Panc1 (cell line): ENCODE results near the gene LRRC8B. TPM values are rescaled to one million over a fixed set of nuclear protein-coding genes. Genes with fewer than 3 reads are reported as not detected.

Source experiments
- ATAC-seq: fragments of 200-7000 bp; cut with Tn5 transposase; 2 replicates; pipeline ENCODE4 v1.9.1; 2020; ENCODE audit warnings: mild to moderate bottlenecking, moderate library complexity
- BruUV-seq: library from RNA; stranded (reverse); fragments of 400-500 nt; replicated peaks from 2 replicates; lab custom pipeline; 2021; lab: Mats Ljungman, UMichigan
- CTCF ChIA-PET: fragments of 300-600 bp; sonication (Branson Sonifier 250); formaldehyde crosslinking; loops from one replicate; lab custom pipeline; 2022; ENCODE audit warnings: antibody characterized with exemption; lab: Charles Lee
- POLR2A ChIA-PET: fragments of 300-600 bp; sonication (Branson Sonifier 250); formaldehyde crosslinking; loops from one replicate; lab custom pipeline; 2022; ENCODE audit warnings: antibody characterized with exemption; lab: Charles Lee
- DNase-seq: peaks from one replicate; pipeline ENCODE4 v3.0.0-alpha.2; 2010; ENCODE audit warnings: low read depth, low spot score
- H3K27ac ChIP-seq: 2 replicates; pipeline ENCODE4 v1.5.1; 2011; ENCODE audit warnings: mild to moderate bottlenecking, low read length, inconsistent platforms
- H3K27me3 ChIP-seq: fragments of 200-500 bp; sonication (Bioruptor generic); 2 replicates; pipeline ENCODE4 v1.6.0; 2014; ENCODE audit warnings: low read length, inconsistent platforms; ENCODE audit not compliant: control insufficient read depth, insufficient read depth
- H3K36me3 ChIP-seq: fragments of 200-500 bp; sonication (Bioruptor generic); 2 replicates; pipeline ENCODE4 v1.5.1; 2014; ENCODE audit warnings: inconsistent platforms, mild to moderate bottlenecking, low read length, moderate library complexity; ENCODE audit not compliant: control insufficient read depth, insufficient read depth
- H3K4me1 ChIP-seq: 2 replicates; pipeline ENCODE4 v1.5.1; 2011; ENCODE audit warnings: inconsistent platforms, mild to moderate bottlenecking, low read length, moderate library complexity; ENCODE audit not compliant: control insufficient read depth, insufficient read depth
- H3K4me3 ChIP-seq, 2 experiments: 2 replicates each; pipeline ENCODE4 v1.5.1; 2011 to 2012; ENCODE audit warnings: low read depth in 2 of 2, low read length in 2 of 2, mild to moderate bottlenecking in 2 of 2, inconsistent platforms in 1 of 2, moderate library complexity in 1 of 2
- H3K9me3 ChIP-seq: fragments of 200-500 bp; sonication (Bioruptor generic); 2 replicates; pipeline ENCODE4 v1.5.1; 2014; ENCODE audit warnings: low read depth, mild to moderate bottlenecking, inconsistent platforms, low read length, moderate library complexity; ENCODE audit not compliant: control insufficient read depth, insufficient read depth
- CTCF ChIP-seq: fragments of 450-650 bp; IDR thresholded peaks from 2 replicates; pipeline ENCODE4 v1.5.1; 2017; ENCODE audit warnings: mild to moderate bottlenecking
- POLR2AphosphoS5 ChIP-seq: IDR thresholded peaks from 2 replicates; pipeline ENCODE4 v1.6.1; 2012; ENCODE audit warnings: mild to moderate bottlenecking, low read depth, low read length, moderate library complexity
- REST ChIP-seq, 2 experiments: IDR thresholded peaks; 2 replicates each; pipeline ENCODE4 v1.6.1; 2011 to 2012; ENCODE audit warnings: low read depth in 2 of 2, control low read depth in 1 of 2, low read length in 1 of 2, mild to moderate bottlenecking in 1 of 2, moderate library complexity in 1 of 2; ENCODE audit not compliant: insufficient read depth in 1 of 2
- SIN3A ChIP-seq: IDR thresholded peaks from 2 replicates; pipeline ENCODE4 v1.6.1; 2012; ENCODE audit warnings: low read depth, mild to moderate bottlenecking, low read length, moderate library complexity, borderline replicate concordance; ENCODE audit not compliant: insufficient read depth
- TCF7L2 ChIP-seq: IDR thresholded peaks from 2 replicates; pipeline ENCODE4 v1.6.1; 2011; ENCODE audit warnings: mild to moderate bottlenecking, low read depth, low read length, inconsistent platforms
- in situ Hi-C: cut with HindIII; loops from 2 replicates; pipeline ENCODE4 v1.10.0; 2016; ENCODE audit warnings: low sequenced_read_pairs, low pct_unique_long_range_greater_than_20kb
- intact Hi-C: fragments of 100-400 bp; cut with micrococcal nuclease; formaldehyde crosslinking; loops from one replicate; pipeline ENCODE4 v1.10.0; 2022; ENCODE audit not compliant: unreplicated experiment
- total RNA-seq: library from RNA; stranded (reverse); gene quantifications from one replicate; pipeline ENCODE4 v1.2.1, GENCODE V29; 2021; ENCODE audit not compliant: unreplicated experiment

Gene LRRC8B
- total RNA-seq, 1 experiment from 2014 or later, result 27.3 TPM

- POLR2A ChIA-PET, result no interaction called here
- no peak for TF ChIP-seq REST (IDR thresholded peaks at IDR 0.05; ENCODE audit: insufficient read depth in 1 of 2, low read depth in 2 of 2, low read length in 1 of 2)
- TF ChIP-seq POLR2AphosphoS5, result no peak
- TF ChIP-seq CTCF, result no peak
- TF ChIP-seq SIN3A, result no peak
- no peak for TF ChIP-seq TCF7L2
- in situ Hi-C loops, result no loop called here
- ATAC-seq (no peak), DNase-seq (no peak)
- no peak overlapping the region for H3K4me3 ChIP-seq
- intact Hi-C loops, result no loop called here
- no peaks in the 10 kb centered on the region for H3K27me3 ChIP-seq
- CTCF ChIA-PET, result interaction anchor here (0.6 kb wide), 1 partner anchor 44 kb away, joined by 3 read pairs; no protein-coding TSS in a partner anchor
- no peak overlapping the region for H3K27ac ChIP-seq
- BruUV-seq, result no TSS peak
- peaks cover 26% of the 10 kb centered on the region for H3K4me1 ChIP-seq
- no peaks in the 10 kb centered on the region for H3K9me3 ChIP-seq
- H3K36me3 ChIP-seq, result no peaks in the 10 kb centered on the region
Observed at GRCh38 chr1:89527750-89528381, 3.2 kb downstream of the LRRC8B start.

GRCh38 chr1:89528382-89528780 lies 3.8 kb downstream of the LRRC8B start:
- Histone ChIP-seq H3K9me3 (no peaks in the 10 kb centered on the region), H3K4me3 (no peak overlapping the region), H3K27me3 (no peaks in the 10 kb centered on the region), H3K4me1 (peaks cover 25% of the 10 kb centered on the region), H3K27ac (no peak overlapping the region), H3K36me3 (no peaks in the 10 kb centered on the region)
- ATAC-seq (no peak), DNase-seq (no peak)
- no TSS peak for BruUV-seq
- ChIA-PET POLR2A (no interaction called here), CTCF (interaction anchor here (0.5 kb wide), 1 partner anchor 10 kb away, joined by 6 read pairs; no protein-coding TSS in a partner anchor)
- TF ChIP-seq POLR2AphosphoS5 (no peak), TCF7L2 (no peak), REST (IDR thresholded peaks at IDR 0.05; ENCODE audit: insufficient read depth in 1 of 2, low read depth in 2 of 2, low read length in 1 of 2) (no peak), CTCF (no peak), SIN3A (no peak)
- in situ Hi-C loops (no loop called here), intact Hi-C loops (no loop called here)
